ENCODE data around the gene HFE. TPM values are rescaled to one million over a fixed set of nuclear protein-coding genes. Genes with fewer than 3 reads are reported as not detected.

HFE gene
- total RNA-seq, 1 donor from 2014 or later, result 9.2 TPM

DNA sequence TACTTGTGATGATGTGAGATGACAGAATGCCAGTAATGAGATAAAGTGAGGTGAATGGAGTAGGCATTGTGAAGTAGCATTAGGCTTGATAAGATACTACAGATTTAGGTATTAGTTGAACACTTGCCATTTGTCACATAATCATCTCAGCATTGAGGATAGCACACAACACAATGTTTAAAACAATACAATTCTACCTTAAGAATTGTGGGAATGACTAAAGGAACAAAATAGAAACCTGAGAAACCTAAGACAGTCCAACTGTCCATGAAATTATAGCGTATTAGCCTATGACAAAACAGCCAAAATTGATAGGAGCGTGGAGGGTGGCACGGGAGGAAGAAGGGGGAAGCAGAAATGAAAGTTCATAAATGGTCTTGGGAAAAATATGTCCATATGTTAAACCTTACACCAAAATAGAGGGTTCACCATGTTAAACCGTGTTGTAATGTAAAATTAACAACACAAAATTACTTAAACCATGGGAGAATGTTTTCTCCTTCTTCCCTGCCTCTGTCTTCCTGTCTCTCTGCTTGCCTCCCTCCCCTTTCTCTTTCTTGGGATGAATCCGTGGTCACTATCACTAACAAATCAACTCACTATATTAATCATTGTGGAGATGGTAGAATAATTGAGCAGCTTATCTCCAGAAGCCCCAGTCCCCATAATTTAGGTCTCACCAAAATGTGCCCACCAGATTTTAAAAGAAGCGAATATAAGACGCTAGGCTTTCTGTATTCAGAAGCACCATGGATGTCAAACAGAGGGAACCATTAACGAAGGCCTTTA is 33.0 kb upstream of the HFE start:
- Histone ChIP-seq H3K27me3 (no peaks in the 10 kb centered on the region), H3K9me3 (no peaks in the 10 kb centered on the region), H3K4me3 (peak overlapping the region; percentile 76), H3K27ac (peak overlapping the region; percentile 97), H3K36me3 (no peaks in the 10 kb centered on the region), H3K4me1 (no peaks in the 10 kb centered on the region)
- intact Hi-C loops (cut with DNase I), result no loop called here
- no peak for ATAC-seq
- TF ChIP-seq, protein P1, sequence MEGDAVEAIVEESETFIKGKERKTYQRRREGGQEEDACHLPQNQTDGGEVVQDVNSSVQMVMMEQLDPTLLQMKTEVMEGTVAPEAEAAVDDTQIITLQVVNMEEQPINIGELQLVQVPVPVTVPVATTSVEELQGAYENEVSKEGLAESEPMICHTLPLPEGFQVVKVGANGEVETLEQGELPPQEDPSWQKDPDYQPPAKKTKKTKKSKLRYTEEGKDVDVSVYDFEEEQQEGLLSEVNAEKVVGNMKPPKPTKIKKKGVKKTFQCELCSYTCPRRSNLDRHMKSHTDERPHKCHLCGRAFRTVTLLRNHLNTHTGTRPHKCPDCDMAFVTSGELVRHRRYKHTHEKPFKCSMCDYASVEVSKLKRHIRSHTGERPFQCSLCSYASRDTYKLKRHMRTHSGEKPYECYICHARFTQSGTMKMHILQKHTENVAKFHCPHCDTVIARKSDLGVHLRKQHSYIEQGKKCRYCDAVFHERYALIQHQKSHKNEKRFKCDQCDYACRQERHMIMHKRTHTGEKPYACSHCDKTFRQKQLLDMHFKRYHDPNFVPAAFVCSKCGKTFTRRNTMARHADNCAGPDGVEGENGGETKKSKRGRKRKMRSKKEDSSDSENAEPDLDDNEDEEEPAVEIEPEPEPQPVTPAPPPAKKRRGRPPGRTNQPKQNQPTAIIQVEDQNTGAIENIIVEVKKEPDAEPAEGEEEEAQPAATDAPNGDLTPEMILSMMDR (IDR thresholded peaks at IDR 0.05), result no peak
- DNase-seq, result no peak

DNA sequence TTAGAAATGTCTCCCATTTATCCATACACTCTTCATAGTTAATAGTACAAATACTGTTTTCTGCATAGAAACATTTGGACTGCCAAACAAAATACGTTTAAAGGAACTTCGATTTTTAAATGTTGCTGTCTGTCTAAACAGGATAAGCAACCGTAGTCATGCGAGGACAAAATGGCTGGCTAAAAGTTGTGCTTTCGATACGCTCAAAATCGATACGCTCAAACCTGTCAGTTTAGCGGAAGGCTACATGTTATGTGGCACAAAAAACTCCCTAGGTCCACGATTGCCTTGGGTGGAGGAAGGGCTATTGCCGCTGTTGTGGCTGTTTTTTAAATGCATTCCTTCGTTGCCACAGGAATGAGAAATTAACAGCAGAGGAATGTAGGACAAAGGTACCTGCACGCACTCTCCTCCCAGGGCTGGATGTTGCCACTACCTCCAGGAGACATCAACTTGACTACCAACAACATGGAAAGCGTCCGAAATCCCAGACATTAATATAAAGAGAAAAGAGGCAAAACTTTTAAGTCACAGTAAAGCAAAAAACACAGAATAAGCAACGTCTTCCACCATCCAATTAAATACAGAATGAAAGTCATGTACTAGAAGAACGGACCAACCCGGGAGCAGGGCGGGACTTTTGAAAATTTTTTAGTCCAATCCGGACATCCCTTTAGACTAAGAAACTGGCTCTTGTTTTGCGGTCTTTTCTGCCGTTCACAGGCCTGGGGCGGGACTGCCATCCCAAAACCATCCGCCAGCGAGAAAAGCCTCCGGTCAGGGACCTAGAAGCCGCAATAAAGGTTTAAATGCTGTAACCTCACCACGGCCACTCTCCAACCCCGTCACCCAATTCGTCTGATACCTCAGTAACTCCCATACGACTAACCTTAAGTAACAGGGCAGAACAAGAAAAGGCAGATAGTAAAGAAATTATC is 32.2 kb upstream of the HFE start:
- intact Hi-C loops (cut with DNase I), result no loop called here
- Histone ChIP-seq H3K4me3 (peak overlapping the region; percentile 76), H3K27ac (peak overlapping the region; percentile 97), H3K4me1 (no peaks in the 10 kb centered on the region), H3K27me3 (no peaks in the 10 kb centered on the region), H3K36me3 (no peaks in the 10 kb centered on the region), H3K9me3 (no peaks in the 10 kb centered on the region)
- ATAC-seq (peak; percentile 83), DNase-seq (peak; percentile 84)
- TF ChIP-seq, protein P1 (IDR thresholded peaks at IDR 0.05), result no peak

DNA sequence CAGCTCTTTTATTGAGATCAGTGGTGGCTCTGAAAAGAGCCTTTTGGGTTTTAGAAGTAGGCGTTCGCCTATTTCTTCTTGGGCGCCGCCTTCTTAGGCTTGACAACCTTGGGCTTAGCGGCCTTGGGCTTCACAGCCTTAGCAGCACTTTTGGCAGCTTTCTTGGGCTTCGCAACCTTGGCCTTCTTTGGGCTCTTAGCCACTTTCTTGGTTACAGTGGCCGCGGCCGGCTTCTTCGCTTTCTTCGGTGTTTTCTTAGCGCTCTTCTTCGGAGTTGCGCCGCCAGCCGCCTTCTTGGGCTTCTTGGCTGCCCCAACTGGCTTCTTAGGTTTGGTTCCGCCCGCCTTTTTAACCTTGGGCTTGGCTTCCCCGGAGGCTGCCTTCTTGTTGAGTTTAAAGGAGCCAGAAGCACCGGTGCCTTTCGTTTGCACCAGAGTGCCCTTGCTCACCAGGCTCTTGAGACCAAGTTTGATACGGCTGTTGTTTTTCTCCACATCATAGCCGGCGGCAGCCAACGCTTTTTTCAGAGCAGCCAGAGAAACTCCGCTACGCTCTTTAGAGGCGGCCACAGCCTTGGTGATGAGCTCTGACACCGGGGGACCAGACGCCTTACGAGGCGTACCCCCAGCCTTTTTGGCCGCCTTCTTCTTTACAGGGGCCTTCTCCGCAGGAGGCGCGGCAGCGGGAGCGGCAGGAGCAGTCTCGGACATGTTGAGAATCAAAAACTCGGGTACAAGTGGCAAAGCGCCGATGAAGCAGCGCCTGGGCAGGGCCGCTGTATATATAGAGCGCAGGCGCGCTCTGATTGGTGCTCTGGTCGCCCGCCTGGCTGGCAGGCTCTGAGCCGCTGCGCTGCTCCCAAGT is 31.3 kb upstream of the HFE start:
- H3K9me3 ChIP-seq, result no peaks in the 10 kb centered on the region
- H3K27me3 ChIP-seq, result no peaks in the 10 kb centered on the region
- H3K4me1 ChIP-seq, result no peaks in the 10 kb centered on the region
- peak overlapping the region; percentile 76 for H3K4me3 ChIP-seq
- peak overlapping the region; percentile 97 for H3K27ac ChIP-seq
- DNase-seq (peak; percentile 95), ATAC-seq (peak; percentile 94)
- H3K36me3 ChIP-seq, result no peaks in the 10 kb centered on the region
- TF ChIP-seq, protein P1 (IDR thresholded peaks at IDR 0.05), result no peak
- intact Hi-C loops (cut with DNase I), result no loop called here

DNA sequence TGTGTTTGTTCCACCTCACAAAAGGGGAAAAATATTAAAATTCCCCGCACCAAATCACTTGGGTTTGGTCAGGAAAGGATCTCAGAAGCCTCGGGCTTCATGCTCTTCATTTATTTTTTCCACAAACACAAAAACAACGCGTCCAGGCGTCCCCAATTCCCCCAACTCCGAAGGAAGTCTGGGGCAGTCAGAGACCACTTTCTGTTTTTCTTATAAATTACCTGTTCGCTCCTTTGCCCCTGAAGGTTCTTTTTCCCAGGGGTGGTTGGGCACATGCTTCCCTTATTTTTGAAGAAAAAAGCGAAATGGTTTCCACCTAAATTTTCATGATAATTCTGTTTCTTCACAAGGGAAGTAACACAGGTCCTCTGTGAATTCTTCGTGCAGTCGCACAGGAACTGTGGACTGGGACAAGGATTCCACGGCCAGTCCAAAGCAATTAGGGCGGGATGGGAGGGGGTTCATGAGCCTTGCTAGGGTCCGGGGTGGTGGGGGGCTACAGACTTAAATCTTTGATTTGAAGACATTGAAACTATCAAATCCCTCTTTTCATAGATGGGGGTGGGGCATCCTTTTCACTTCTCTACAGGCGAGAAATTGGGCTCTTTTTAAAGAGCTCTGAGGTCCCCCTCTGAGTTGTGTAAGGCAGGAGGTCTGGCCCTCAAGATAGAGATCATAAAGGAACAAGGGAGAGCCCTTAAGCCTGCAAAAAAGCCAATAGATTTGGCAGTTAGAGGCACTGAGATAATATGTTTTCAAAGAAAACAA is 30.5 kb upstream of the HFE start:
- TF ChIP-seq, protein P1 (IDR thresholded peaks at IDR 0.05), result no peak
- DNase-seq, result no peak
- Histone ChIP-seq H3K9me3 (no peaks in the 10 kb centered on the region), H3K4me1 (no peaks in the 10 kb centered on the region), H3K27ac (peak overlapping the region; percentile 97), H3K27me3 (no peaks in the 10 kb centered on the region), H3K36me3 (no peaks in the 10 kb centered on the region), H3K4me3 (peak overlapping the region; percentile 76)
- peak; percentile 27 for ATAC-seq
- intact Hi-C loops (cut with DNase I), result no loop called here

Measured in upper lobe of right lung (tissue), 1 donor.